NCI-H226 (cell line): ENCODE data around the gene CCDC50.

Source experiments
- DNase-seq: peaks from one replicate; pipeline ENCODE4 v3.0.0-alpha.2; 2015

Gene CCDC50

DNA sequence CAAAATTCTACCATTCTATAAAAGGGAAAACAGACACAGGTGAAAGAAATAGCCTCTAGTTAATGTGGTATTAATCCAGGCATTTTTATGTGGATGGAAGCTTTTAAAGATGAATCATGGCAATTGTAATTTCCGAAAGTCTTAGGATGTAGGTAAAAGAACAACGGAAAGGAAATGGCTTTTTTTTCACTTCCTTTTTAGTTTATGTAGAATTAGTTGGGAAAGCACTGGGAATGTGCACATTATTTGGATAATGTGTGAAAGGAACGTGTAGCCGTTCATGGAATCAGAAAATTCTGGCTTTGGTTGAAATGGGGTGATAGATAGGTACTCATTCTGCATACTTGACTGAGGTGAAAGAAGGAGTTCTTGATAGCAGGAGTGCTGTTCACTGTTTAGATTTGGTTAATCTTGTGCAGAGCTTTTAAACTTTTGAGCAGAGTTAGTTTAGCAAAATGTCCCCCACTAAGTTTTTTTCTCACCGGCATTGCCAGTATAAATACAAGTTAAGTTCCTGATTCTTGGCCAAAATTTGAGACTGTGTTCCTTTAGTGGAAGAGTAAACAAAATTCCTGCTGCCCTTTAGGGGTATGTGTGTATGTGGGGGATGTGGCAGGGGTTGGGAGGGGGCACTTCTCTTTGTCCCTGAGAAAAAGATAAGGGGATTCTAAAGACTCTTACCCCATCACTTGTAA lies 21.3 kb downstream of the CCDC50 start:
- DNase-seq: no peak

DNA sequence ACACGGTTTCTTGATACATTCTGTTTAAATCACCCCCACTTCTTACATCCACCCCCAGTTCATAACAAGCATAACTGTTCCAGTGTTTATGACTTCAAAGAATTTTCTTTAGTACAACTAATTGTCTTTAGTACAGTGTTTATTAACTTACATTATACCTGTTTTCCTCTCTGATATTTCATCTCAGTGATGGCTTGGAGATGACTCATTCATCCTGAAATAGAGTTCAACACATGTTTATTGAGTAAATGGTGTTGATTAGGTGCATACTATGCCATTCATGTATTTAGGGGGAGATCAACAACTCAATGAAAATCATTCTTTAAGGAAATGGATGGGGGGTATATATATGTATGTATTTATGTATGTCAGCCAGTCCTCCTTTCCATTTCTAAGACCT lies 22.8 kb downstream of the CCDC50 start:
- no peak for DNase-seq

GRCh38 chr3:191353022-191353777 lies 24.0 kb downstream of the CCDC50 start:
- no peak for DNase-seq

- no peak for DNase-seq
These were observed 26.2 kb downstream of the CCDC50 start for GRCh38 chr3:191355406-191355805.

- peak; percentile 79 for DNase-seq
These were observed 27.6 kb downstream of the CCDC50 start for GRCh38 chr3:191356631-191357439.

DNA sequence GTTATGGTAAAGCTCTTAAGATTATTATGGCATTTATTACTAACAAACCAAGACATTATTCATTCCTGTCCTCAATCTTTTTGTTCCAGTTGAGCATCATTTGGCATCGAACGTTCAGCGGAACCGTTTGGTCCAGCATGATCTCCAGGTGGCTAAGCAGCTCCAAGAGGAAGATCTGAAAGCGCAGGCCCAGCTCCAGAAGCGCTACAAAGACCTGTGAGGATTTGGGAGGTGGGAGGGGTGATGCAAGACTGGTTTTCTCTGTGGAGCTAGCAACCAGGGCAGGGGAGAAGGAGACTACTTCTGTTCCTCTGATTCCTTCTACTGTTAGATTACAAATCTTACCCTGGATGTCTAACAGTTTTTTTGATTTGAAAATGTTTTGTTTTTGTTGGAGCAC lies 28.7 kb downstream of the CCDC50 start:
- no peak for DNase-seq

GRCh38 chr3:191358929-191359328 lies 29.7 kb downstream of the CCDC50 start:
- DNase-seq: no peak

DNA sequence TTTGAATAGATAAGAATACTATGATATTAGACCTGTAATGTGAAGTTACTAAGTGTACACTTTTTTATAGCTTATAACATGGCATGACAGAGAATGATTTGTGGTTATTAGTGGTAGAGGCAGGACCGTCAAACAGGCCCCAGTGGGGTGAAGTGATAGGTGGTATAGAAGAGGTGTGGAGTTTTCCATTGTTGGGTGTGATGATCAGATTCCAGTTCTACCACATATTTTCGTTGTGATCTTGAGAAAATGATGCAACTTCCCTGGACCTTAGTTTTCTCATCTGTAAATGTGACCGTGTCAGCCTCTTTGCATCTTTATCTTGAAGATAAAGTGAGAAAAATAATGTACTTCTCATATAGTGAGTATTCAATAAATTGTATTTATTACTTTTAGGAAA lies 31.4 kb downstream of the CCDC50 start:
- DNase-seq: no peak

DNA sequence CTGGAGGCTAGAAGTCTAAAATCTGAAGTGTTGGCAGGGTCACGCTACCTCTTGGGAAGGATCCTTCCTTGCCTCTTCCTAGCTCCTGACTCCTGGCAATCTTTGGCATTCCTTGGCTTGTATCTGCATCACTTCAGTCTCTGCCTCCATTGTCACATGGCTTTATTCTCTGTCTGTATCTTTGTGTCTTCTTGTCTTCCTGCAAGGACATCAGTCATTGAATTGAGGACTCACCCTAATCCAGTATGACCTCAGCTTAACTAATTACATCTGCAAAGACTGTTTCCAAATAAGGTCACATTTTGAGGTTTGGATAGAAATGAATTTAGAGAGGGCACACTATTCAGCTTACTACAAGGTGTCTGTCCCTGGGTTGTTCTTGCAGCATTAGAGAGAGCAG lies 32.3 kb downstream of the CCDC50 start:
- DNase-seq: no peak

- DNase-seq: no peak
These were observed 32.8 kb downstream of the CCDC50 start for GRCh38 chr3:191362037-191362436.

DNA sequence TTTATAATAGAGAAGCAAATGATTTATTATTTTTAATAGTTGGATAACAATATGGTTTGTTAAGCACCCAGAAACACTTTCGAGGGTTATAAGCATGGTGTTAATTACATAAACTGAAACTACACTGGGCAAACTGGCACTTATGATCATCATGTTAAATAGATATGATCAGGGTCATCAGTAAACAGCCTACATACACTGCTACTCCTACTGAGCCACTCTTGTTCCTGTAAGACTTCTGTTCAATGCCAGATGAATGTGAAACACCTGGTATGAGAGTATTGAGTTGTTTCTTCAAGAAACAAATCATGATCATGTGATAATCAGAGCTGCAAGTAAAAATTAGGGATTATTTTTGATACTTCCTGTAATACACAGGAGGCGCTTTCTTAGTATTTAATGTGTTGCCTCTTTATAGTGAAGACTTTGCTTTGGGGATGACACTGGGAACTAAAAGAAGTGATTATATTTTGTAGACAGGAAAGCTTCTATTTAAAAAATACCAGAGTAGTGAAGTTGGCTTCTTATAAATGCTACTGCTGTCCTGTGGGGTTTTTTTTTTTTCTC lies 33.4 kb downstream of the CCDC50 start:
- no peak for DNase-seq

DNA sequence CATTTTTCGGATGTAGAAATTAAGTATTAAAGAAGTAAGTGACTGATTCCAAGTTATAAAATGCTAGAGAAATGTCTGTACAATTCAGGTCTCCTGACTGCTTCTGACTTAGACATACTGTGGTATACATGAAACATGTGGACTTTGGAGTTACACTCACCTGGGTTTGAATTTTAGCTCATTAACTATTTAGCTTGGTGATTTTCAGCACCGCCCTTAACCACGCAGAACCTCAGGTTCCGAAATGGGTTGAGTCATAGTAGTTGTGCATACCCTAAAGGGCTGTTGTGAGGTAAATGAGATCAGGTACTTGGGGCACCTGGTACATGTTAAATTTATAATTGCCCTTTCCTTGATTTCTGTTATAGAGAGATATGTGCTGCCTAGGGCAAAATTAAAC lies 34.0 kb downstream of the CCDC50 start:
- no peak for DNase-seq

GRCh38 chr3:191366675-191367074 lies 37.5 kb downstream of the CCDC50 start:
- DNase-seq: no peak

DNA sequence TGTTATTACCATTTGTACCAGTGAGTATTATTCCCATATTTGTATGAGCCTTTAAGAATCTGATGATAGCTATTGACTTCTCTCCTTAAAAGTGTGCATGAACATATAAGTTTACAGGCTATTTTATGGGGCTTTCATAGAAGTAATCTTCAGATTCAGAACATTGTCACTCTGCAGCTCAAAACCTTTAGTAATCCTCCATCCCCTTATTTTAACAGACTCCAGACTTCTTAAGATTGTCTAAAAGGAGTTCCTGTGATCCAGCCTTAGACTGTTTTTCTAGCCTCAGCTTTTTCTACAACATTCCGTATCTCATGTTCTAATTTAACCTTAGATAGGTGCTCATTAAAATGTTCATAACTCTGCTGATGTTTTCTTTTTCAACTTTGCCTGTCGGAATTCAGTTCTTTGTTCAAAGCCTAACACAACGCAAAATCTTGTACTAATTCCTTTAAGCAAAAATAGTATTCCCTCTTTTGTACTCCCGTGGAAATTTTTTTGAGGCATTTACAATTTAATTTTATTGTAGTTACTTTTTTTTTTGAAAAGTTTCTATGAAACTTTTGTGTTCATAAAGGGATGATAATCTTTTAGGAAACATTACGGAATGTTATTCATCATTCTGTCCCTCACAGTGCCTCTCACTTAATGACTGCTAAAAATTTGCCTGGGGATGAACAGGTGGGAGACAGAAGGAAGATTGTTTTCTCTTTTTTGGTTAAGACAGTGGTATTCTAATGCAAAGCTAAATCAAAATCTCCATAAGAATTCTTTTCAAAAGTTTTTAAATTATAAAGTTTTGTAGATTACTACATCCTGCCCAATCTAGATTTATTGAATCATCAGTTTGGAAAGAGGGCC lies 39.8 kb downstream of the CCDC50 start:
- no peak for DNase-seq

GRCh38 chr3:191369616-191370010 lies 40.4 kb downstream of the CCDC50 start:
- DNase-seq: no peak

GRCh38 chr3:191372122-191372521 lies 42.9 kb downstream of the CCDC50 start:
- DNase-seq: no peak

GRCh38 chr3:191373327-191373726 lies 44.1 kb downstream of the CCDC50 start:
- no peak for DNase-seq

GRCh38 chr3:191376516-191377141 lies 47.4 kb downstream of the CCDC50 start:
- no peak for DNase-seq

DNA sequence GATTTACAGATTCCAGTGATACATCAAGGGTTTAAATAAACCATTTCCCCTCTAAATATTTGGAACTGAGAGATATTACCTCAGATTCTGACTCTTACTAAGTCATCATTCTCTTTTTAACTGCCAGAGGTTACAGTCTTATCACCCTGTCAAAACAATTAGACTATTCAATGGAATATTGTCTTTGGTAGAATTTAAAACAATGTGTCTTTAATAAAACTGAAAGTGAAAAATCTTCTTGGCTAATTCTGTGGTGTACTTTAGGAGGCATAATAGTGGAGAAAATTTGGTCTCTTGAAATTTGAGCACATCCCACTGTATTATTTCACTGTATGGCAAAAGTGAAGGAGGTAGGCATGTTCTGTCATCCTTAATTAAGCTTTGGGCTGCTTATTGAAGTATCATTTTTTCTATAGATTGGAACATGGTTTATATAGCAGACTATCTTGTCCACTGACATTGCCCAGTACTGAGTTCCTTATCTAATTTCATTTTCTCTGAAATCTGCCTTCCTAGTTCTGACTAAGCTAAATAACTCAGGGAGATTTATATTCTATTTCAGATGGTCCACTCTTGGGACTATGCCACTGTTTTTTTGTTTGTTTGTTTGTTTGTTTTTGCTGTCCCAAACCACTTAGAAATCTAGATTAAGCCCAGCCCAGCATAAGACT lies 49.1 kb downstream of the CCDC50 start:
- no peak for DNase-seq

- DNase-seq: no peak
These were observed 50.3 kb downstream of the CCDC50 start for GRCh38 chr3:191379446-191379845.

GRCh38 chr3:191380001-191380400 lies 50.8 kb downstream of the CCDC50 start:
- DNase-seq: no peak
